IMR-90 (cell line): ENCODE measurements around the gene INCENP. TPM values are rescaled to one million over a fixed set of nuclear protein-coding genes. Genes with fewer than 3 reads are reported as not detected.

Source experiments
- ATAC-seq: fragments of 200-7000 bp; cut with Tn5 transposase; 2 replicates; pipeline ENCODE4 v1.9.1; 2020; ENCODE audit warnings: low read depth, mild to moderate bottlenecking, moderate library complexity
- BruUV-seq: library from RNA; stranded (reverse); fragments of 400-500 nt; replicated peaks from 2 replicates; lab custom pipeline; 2021; lab: Mats Ljungman, UMichigan
- CTCF ChIA-PET: fragments of 300-600 bp; formaldehyde crosslinking; extraction: SDS; loops from one replicate; lab custom pipeline; 2021; ENCODE audit warnings: antibody characterized with exemption; lab: Yijun Ruan, JAX
- POLR2A ChIA-PET: fragments of 300-600 bp; sonication (Branson Sonifier 250); formaldehyde crosslinking; loops from one replicate; lab custom pipeline; 2022; ENCODE audit warnings: antibody characterized with exemption; ENCODE audit not compliant: unreplicated experiment; lab: Charles Lee
- DNase-seq: peaks from one replicate; pipeline ENCODE4 v3.0.0; 2013
- H2AFZ ChIP-seq: replicated peaks from 2 replicates; pipeline ENCODE3; 2013; ENCODE audit warnings: low read length, mild to moderate bottlenecking; ENCODE audit not compliant: poor library complexity
- H2AK5ac ChIP-seq: 2 replicates; pipeline ENCODE4 v1.6.1; 2013; ENCODE audit warnings: low read depth, low read length, inconsistent platforms
- H2AK9ac ChIP-seq: replicated peaks from 2 replicates; pipeline ENCODE3; 2013; ENCODE audit warnings: mild to moderate bottlenecking, low read depth, low read length, moderate library complexity; ENCODE audit not compliant: poor library complexity
- H2BK120ac ChIP-seq: 2 replicates; pipeline ENCODE4 v1.6.1; 2013; ENCODE audit warnings: low read depth, low read length, inconsistent platforms
- H2BK15ac ChIP-seq: 3 replicates; pipeline ENCODE4 v1.6.1; 2013; ENCODE audit warnings: low read depth, low read length, inconsistent platforms
- H2BK20ac ChIP-seq: 2 replicates; pipeline ENCODE4 v1.6.1; 2013; ENCODE audit warnings: low read depth, mild to moderate bottlenecking, inconsistent platforms, low read length, moderate library complexity
- H2BK5ac ChIP-seq: 2 replicates; pipeline ENCODE4 v1.6.1; 2013; ENCODE audit warnings: mild to moderate bottlenecking, low read depth, low read length, inconsistent platforms; ENCODE audit not compliant: poor library complexity, severe bottlenecking
- H3K14ac ChIP-seq: replicated peaks from 2 replicates; pipeline ENCODE4 v1.6.1; 2013; ENCODE audit warnings: low read depth, low read length, inconsistent platforms
- H3K18ac ChIP-seq: 2 replicates; pipeline ENCODE4 v1.6.1; 2013; ENCODE audit warnings: low read depth, low read length, control low read depth
- H3K23ac ChIP-seq: 2 replicates; pipeline ENCODE4 v1.6.1; 2013; ENCODE audit warnings: low read depth, low read length, inconsistent platforms
- H3K27ac ChIP-seq: 2 replicates; pipeline ENCODE4 v1.5.1; 2013; ENCODE audit warnings: mild to moderate bottlenecking, control low read depth, low read length; ENCODE audit not compliant: insufficient read depth
- H3K27me3 ChIP-seq: 2 replicates; pipeline ENCODE4 v1.6.1; 2013; ENCODE audit warnings: low read length; ENCODE audit not compliant: control insufficient read depth, insufficient read depth
- H3K36me3 ChIP-seq: 2 replicates; pipeline ENCODE4 v1.6.1; 2013; ENCODE audit warnings: low read length, mixed read lengths; ENCODE audit not compliant: control insufficient read depth, insufficient read depth
- H3K4ac ChIP-seq: 2 replicates; pipeline ENCODE4 v1.6.1; 2013; ENCODE audit warnings: low read depth, low read length, inconsistent platforms
- H3K4me1 ChIP-seq: 2 replicates; pipeline ENCODE4 v1.6.1; 2013; ENCODE audit warnings: low read length, mixed read lengths; ENCODE audit not compliant: control insufficient read depth, insufficient read depth
- H3K4me2 ChIP-seq: 2 replicates; pipeline ENCODE4 v1.6.1; 2013; ENCODE audit warnings: low read depth, mild to moderate bottlenecking, control low read depth, low read length, moderate library complexity
- H3K4me3 ChIP-seq: 2 replicates; pipeline ENCODE4 v1.5.1; 2013; ENCODE audit warnings: low read depth, mild to moderate bottlenecking, control low read depth, low read length, moderate library complexity; ENCODE audit not compliant: insufficient read depth
- H3K56ac ChIP-seq: 2 replicates; pipeline ENCODE4 v1.6.1; 2013; ENCODE audit warnings: low read length, inconsistent platforms; ENCODE audit not compliant: insufficient read depth; ENCODE audit errors: extremely low read depth
- H3K79me1 ChIP-seq, 2 experiments: 2 replicates each; pipeline ENCODE4 v1.6.1; 2013; ENCODE audit warnings: low read length in 2 of 2, inconsistent platforms in 1 of 2, low read depth in 1 of 2
- H3K9ac ChIP-seq: 2 replicates; pipeline ENCODE4 v1.6.1; 2013; ENCODE audit warnings: low read depth, low read length, control low read depth
- H3K9me1 ChIP-seq: 2 replicates; pipeline ENCODE4 v1.6.1; 2013; ENCODE audit warnings: low read length, inconsistent platforms; ENCODE audit not compliant: insufficient read depth
- H3K9me3 ChIP-seq: 2 replicates; pipeline ENCODE4 v1.6.1; 2013; ENCODE audit warnings: low read length; ENCODE audit not compliant: control insufficient read depth, insufficient read depth
- H4K20me1 ChIP-seq: 2 replicates; pipeline ENCODE4 v1.6.1; 2013; ENCODE audit warnings: low read length, inconsistent platforms; ENCODE audit not compliant: insufficient read depth
- H4K5ac ChIP-seq: 2 replicates; pipeline ENCODE4 v1.6.1; 2013; ENCODE audit warnings: mild to moderate bottlenecking, low read depth, low read length, control low read depth
- H4K8ac ChIP-seq, 2 experiments: 2 replicates each; pipeline ENCODE4 v1.6.1; 2013; ENCODE audit warnings: low read depth in 2 of 2, low read length in 2 of 2, control low read depth in 1 of 2, inconsistent platforms in 1 of 2
- H4K91ac ChIP-seq: 2 replicates; pipeline ENCODE4 v1.6.1; 2013; ENCODE audit warnings: low read depth, low read length, inconsistent platforms; ENCODE audit not compliant: insufficient read depth
- CEBPB ChIP-seq: IDR thresholded peaks from 2 replicates; pipeline ENCODE4 v1.6.1; 2012; ENCODE audit warnings: low read depth, low read length, improper control_type of control experiment
- CHD1 ChIP-seq: IDR thresholded peaks from 2 replicates; pipeline ENCODE4 v1.6.1; 2012; ENCODE audit warnings: low read depth, low read length, improper control_type of control experiment
- FOS ChIP-seq: fragments of 150-350 bp; IDR thresholded peaks from 2 replicates; pipeline ENCODE4 v1.6.1; 2016; ENCODE audit warnings: low read depth, low read length
- MAFK ChIP-seq: IDR thresholded peaks from 2 replicates; pipeline ENCODE4 v1.6.1; 2012; ENCODE audit warnings: low read depth, low read length, improper control_type of control experiment
- MAZ ChIP-seq: IDR thresholded peaks from 2 replicates; pipeline ENCODE4 v1.6.1; 2012; ENCODE audit warnings: low read depth, mild to moderate bottlenecking, low read length, improper control_type of control experiment, moderate library complexity, borderline replicate concordance
- MXI1 ChIP-seq: IDR thresholded peaks from 2 replicates; pipeline ENCODE4 v1.6.1; 2012; ENCODE audit warnings: low read depth, mild to moderate bottlenecking, low read length, moderate library complexity, borderline replicate concordance
- POLR2A ChIP-seq: IDR thresholded peaks from 2 replicates; pipeline ENCODE4 v1.6.1; 2012; ENCODE audit warnings: mild to moderate bottlenecking, low read depth, low read length
- RAD21 ChIP-seq: IDR thresholded peaks from 2 replicates; pipeline ENCODE4 v1.6.1; 2012; ENCODE audit warnings: low read length, improper control_type of control experiment
- RCOR1 ChIP-seq: IDR thresholded peaks from 2 replicates; pipeline ENCODE4 v1.6.1; 2012; ENCODE audit warnings: mild to moderate bottlenecking, low read length, improper control_type of control experiment; ENCODE audit not compliant: insufficient replicate concordance
- RFX5 ChIP-seq: IDR thresholded peaks from 2 replicates; pipeline ENCODE4 v1.8.0; 2012; ENCODE audit warnings: low read depth, mild to moderate bottlenecking, low read length, moderate library complexity
- WGBS, 2 experiments: methylation state at CpG; one replicate each; pipeline versions ENCODE4 v1.1.5 to v1.1.7; 2013; ENCODE audit warnings: missing lambda C conversion rate in 2 of 2; ENCODE audit not compliant: insufficient read length in 1 of 2; ENCODE audit errors: extremely low coverage in 2 of 2; 5-methylcytosine and 5-hydroxymethylcytosine counted together
- dilution Hi-C: fragments of 300-500 bp; cut with HindIII; formaldehyde crosslinking; loops from one replicate; pipeline ENCODE4 v1.14.3; 2018; ENCODE audit warnings: low sequenced_read_pairs; ENCODE audit not compliant: unreplicated experiment
- in situ Hi-C: fragments of 300-500 bp; cut with MboI; formaldehyde crosslinking; loops from 3 replicates; pipeline ENCODE4 v1.14.3; 2019; ENCODE audit warnings: low sequenced_read_pairs, inconsistent platforms, mixed read lengths
- intact Hi-C: fragments of 100-400 bp; cut with micrococcal nuclease; formaldehyde crosslinking; loops from 2 replicates; pipeline ENCODE4 v1.10.0; 2022
- polyA plus RNA-seq, 3 experiments: library from polyadenylated mRNA; depleted of rRNA; stranded (reverse); fragments of >200 nt; gene quantifications; 2 replicates each; pipeline ENCODE4 v1.2.3, GENCODE V29; 2012; ENCODE audit warnings: low replicate concordance in 1 of 3
- total RNA-seq: library from RNA; depleted of rRNA; stranded (reverse); fragments of >200 nt; gene quantifications from 2 replicates; pipeline ENCODE4 v1.2.3, GENCODE V29; 2012
- TF ChIP-seq, protein P1 (sequence below): conservative IDR thresholded peaks from 2 replicates; pipeline ENCODE4 v1.5.1; 2012; ENCODE audit warnings: mild to moderate bottlenecking, low read depth, low read length, improper control_type of control experiment
- TF ChIP-seq, protein P2 (sequence below): fragments of 150-350 bp; IDR thresholded peaks from 2 replicates; pipeline ENCODE4 v1.6.1; 2017; ENCODE audit warnings: mild to moderate bottlenecking, antibody characterized with exemption, low read length, low read depth
- TF ChIP-seq, protein P3 (sequence below): fragments of 150-350 bp; IDR thresholded peaks from 2 replicates; pipeline ENCODE4 v1.6.1; 2016; ENCODE audit warnings: low read depth, mild to moderate bottlenecking, low read length, moderate library complexity, borderline replicate concordance

The INCENP gene
- total and polyA plus RNA-seq, 2 of the 4 experiments (the other 2 are of a cell fraction), result 18.6 to 23.8 TPM

DNA sequence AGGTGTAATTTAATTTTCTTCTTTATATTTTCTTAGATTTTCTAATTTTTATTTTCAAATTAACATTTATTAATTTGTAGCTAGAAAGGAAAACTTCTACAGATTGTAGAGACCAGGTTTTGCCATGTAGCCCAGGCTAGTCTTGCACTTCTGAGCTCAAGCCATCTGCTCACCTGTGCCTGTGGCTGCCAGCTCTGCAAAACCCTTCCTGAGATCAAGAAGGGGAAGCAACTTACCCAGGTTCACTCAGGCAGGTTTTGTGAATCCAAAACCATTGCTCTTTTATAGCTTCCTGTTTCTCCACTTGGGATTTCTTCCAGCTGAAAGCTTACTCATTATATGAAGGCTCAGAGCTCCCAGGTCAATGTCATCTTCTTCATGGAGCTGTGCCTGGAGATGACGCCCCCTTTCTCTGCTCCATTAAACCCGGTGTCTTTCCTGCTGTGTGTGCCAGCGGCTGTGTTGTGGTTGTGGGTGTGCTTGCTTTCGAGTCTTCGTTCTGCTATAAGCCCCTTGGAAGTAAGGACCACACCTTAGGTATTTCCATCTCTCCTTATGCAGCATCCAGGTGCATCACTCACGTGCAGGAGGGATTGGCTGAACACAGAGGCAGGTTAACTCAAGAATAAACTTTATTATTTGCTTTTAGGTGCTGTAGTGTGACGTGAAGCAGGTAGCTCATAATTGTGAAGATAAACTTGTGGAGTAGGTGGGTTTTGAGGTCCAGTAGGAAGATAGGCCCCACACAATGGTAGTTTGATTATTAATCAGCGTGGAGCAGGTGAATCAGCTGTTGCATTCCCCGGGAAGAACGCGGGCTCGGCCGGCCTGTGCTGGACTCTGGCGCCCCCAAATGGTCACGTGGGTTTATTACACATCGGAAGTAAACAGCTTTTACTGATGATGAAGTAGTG is 42.2 kb upstream of the INCENP start:
- Histone ChIP-seq H3K27me3 (no peaks in the 10 kb centered on the region), H2BK5ac (no peak overlapping the region), H3K23ac (no peak overlapping the region), H2AFZ (no peak overlapping the region), H2BK120ac (no peak overlapping the region), H4K91ac (no peak overlapping the region), H2BK20ac (no peak overlapping the region), H3K79me1 (no peaks in the 10 kb centered on the region), H2BK15ac (no peak overlapping the region), H3K56ac (no peak overlapping the region), H4K5ac (no peak overlapping the region), H3K4me2 (no peak overlapping the region), H3K9me3 (no peaks in the 10 kb centered on the region), H3K14ac (no peak overlapping the region), H4K8ac (no peak overlapping the region), H3K36me3 (no peaks in the 10 kb centered on the region), H3K4ac (no peak overlapping the region), H3K27ac (no peak overlapping the region), H3K18ac (no peak overlapping the region), H3K9ac (no peak overlapping the region), H2AK9ac (no peak overlapping the region), H2AK5ac (no peak overlapping the region), H3K4me3 (no peak overlapping the region), H3K4me1 (peaks cover 2% of the 10 kb centered on the region; the same call in 1 of the 2 replicates), H4K20me1 (no peaks in the 10 kb centered on the region), H3K9me1 (no peaks in the 10 kb centered on the region)
- intact Hi-C loops (loop anchor here (1.0 to 2.0 kb wide), 6 partner anchors 114 to 285 kb away; partner anchors contain the start of gene FTH1), in situ Hi-C loops (no loop called here), dilution Hi-C loops (no loop called here)
- POLR2A ChIA-PET, result interaction anchor here (0.5 to 2.4 kb wide), 7 partner anchors 10 to 132 kb away, joined by 3 to 17 read pairs (median 4); partner anchors contain the start of gene FTH1
- BruUV-seq, result no TSS peak
- DNase-seq (peak; percentile 66), ATAC-seq (peak; percentile 99)
- CTCF ChIA-PET, result interaction anchor here (0.5 to 2.5 kb wide), 42 partner anchors 9 to 372 kb away, joined by 3 to 39 read pairs (median 6); partner anchors contain the start of genes BEST1, FADS2 and FTH1
- WGBS, 2 experiments, result 50% methylated on average over 1 of the region's 16 CpGs; no CpG with 5 or more reads in 1 of the 2 experiments
- TF ChIP-seq, protein P1, sequence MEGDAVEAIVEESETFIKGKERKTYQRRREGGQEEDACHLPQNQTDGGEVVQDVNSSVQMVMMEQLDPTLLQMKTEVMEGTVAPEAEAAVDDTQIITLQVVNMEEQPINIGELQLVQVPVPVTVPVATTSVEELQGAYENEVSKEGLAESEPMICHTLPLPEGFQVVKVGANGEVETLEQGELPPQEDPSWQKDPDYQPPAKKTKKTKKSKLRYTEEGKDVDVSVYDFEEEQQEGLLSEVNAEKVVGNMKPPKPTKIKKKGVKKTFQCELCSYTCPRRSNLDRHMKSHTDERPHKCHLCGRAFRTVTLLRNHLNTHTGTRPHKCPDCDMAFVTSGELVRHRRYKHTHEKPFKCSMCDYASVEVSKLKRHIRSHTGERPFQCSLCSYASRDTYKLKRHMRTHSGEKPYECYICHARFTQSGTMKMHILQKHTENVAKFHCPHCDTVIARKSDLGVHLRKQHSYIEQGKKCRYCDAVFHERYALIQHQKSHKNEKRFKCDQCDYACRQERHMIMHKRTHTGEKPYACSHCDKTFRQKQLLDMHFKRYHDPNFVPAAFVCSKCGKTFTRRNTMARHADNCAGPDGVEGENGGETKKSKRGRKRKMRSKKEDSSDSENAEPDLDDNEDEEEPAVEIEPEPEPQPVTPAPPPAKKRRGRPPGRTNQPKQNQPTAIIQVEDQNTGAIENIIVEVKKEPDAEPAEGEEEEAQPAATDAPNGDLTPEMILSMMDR, result peak; percentile 98
- TF ChIP-seq POLR2A (peak; percentile 45; the same call in 1 of the 2 replicates), RCOR1 (no peak), MAFK (no peak), MXI1 (no peak), MAZ (no peak), FOS (no peak), RAD21 (peak; percentile 100), RFX5 (no peak), CHD1 (no peak), CEBPB (peak; percentile 17; the same call in 1 of the 2 replicates)
- TF ChIP-seq, protein P2, sequence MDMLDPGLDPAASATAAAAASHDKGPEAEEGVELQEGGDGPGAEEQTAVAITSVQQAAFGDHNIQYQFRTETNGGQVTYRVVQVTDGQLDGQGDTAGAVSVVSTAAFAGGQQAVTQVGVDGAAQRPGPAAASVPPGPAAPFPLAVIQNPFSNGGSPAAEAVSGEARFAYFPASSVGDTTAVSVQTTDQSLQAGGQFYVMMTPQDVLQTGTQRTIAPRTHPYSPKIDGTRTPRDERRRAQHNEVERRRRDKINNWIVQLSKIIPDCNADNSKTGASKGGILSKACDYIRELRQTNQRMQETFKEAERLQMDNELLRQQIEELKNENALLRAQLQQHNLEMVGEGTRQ, result peak; percentile 81
- TF ChIP-seq, protein P3, sequence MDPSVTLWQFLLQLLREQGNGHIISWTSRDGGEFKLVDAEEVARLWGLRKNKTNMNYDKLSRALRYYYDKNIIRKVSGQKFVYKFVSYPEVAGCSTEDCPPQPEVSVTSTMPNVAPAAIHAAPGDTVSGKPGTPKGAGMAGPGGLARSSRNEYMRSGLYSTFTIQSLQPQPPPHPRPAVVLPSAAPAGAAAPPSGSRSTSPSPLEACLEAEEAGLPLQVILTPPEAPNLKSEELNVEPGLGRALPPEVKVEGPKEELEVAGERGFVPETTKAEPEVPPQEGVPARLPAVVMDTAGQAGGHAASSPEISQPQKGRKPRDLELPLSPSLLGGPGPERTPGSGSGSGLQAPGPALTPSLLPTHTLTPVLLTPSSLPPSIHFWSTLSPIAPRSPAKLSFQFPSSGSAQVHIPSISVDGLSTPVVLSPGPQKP, result no peak
